HG03520 (cell line): ENCODE measurements around the gene PFKFB1.

Experiments used
- ATAC-seq: cut with Tn5 transposase; IDR thresholded peaks from one replicate; pipeline ENCODE4 v1.9.1; 2021; ENCODE audit warnings: mild to moderate bottlenecking, moderate library complexity; ENCODE audit not compliant: unreplicated experiment

The PFKFB1 gene

DNA sequence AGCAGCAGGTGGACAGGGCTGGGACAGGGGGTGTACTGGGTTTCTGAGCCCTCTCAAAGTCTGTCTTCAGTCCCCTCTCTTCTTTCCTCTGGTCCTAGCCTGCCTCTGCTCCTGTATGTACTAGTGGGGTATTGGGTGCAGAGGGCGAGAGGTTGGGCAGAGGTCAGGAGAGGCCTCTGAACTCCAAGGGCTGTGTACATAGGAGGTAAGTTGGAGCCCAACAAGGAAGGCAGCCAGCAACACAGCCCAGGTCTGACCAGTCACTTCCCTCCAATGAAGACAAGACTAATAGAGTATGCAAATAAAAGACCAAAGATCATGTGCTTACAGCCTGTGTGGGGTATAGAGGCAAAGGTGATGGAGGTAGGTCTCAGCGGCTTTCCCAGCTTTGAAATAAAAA is at the start of gene PFKFB1:
PFKFB1 (minus strand) TSS at position 90 of the 400 bp plus-strand sequence. CDS start 181 bp downstream, outside the sequence.
- no peak for ATAC-seq

DNA sequence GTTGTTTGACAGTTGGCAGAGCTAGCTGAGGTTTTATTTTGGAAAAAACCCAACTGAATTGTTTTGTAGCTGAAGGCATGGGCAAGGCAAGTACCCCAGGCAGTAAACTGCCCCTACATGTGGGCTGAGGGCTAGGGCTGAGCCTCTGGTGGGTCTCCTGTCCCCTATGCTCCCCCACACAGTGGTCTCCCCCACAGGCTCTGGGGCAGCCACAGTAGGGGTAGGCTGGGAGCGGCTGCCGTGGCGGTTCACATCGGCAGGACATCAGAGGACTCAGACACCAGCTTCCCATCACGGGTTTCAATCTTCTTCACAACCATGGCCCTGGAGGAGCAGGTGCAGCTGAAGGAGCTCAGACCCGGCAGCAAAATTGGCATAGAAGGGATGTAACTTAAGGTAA is 47.5 kb upstream of the PFKFB1 start:
- ATAC-seq = no peak

DNA sequence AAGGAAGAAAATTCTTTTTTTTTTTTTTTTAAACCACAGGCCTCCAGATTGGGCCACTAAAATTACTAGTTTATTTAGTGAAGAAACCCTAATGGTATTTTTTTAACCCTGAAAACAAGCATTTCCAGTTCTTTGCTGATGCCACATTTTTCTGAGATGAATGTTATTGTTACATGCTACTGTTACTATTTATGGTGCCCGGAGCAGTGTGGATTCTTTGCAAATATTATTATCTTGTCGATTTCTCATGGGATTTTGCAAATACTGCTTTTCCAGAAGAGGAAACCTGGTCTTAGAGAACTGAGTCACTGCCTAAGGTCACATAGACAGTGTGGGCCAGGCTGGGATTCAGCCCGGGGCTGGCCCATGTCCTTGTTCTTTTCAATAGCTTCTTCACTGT is 45.5 kb upstream of the PFKFB1 start:
- ATAC-seq = no peak

DNA sequence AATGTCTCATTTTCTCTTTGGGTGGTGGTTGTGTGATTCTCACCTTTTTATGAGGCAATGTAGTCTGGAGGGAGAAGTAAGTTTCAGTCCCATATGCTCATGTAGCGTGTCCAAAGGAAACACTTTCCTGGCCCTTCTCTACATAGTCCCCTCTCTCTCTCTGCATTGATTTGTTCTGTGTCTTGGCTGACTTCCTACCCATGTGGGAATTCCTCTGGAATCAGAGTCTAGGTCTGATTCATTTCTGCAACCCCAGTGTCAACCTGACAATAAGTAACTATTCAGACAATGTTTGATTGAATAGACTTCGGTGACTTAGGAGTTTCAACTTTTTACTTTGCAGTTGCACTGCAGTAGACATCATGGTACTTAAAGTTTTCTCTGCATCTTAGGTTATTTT is 39.4 kb upstream of the PFKFB1 start:
- no peak for ATAC-seq

DNA sequence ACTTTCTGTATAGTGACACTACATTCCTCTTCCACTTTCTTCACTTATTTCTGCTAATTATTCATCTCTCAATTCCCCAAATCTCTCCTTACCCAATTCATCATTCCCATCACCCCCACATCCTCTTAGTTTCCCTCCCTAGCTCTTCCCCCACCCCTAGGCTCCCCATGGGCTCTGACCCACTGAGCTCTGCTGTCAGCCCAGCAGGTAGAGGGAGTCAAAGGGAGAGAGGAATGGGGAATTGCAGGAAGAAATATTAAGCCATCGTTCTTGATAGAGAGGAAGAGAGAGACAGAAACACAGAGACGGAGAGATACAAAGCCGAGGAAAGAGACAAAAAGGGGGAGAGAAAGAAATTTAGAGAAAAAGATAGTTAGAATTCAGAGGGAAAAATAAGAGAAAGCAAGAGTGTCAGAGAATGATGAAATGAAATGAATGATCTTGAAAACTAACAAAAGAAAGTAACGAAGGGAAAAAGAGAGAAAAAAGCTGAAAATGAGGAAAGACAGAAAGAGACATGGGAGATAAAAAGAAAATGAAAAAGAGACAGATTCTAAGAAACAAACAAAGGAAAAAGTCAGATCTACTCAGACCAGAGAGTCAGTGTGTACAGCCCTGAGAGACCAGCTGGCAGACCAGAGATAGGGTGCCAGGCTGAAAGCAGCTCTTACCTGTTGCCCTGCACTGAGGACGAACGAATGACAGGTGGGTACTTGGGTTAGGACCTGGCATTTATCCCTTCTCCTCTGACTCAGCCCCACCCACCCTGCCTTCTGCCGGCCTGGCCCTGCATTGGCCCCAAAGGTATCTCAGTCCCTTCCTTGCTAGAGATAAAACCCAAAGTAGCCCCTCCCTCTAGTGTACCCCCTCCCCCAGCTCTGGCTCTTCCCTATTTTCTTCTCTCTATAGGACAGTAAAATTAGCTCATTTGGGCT is 36.5 kb upstream of the PFKFB1 start, which contains the start of gene ALAS2:
ALAS2 (minus strand) TSS at position 707 of the 935 bp plus-strand sequence. CDS start 4,977 bp downstream, outside the sequence.
- no peak for ATAC-seq

DNA sequence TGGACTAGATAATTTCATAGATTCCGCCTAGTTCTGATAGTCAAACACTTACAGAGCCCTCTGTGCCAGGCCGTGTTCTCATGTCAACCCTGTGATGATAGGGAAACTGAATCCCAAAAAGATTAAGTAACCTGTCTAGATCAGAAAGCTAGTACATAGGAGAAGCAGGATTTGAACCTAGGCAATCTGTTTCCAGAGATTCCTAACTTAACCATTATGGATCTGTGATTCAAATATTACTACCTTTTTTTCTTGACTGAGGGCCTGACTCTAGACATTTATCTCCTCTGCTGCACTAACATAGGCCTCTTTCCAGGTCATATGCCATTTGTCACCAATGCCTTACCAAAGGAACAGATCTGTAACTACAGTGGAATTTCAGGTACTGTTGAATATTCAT is 35.3 kb upstream of the PFKFB1 start:
- no peak for ATAC-seq

DNA sequence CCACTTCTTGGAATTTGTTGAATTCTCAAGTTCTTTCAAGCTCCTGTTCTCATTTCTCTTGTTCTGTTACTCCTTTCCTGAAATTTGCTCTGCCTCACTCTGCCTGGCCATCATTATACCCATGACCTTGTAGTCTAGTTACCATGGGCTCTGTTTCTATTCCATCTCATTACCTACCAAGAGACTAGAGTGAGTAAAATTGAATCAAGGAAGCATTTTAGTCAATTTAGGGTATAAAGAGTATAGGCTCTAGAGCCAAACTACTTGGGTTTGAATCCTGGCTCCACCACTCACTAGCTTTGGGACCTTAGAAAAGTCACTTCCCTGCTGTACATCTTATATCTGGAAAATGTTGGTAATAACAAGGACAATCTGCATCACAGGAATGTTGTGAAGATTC is 34.6 kb upstream of the PFKFB1 start:
- ATAC-seq = no peak

DNA sequence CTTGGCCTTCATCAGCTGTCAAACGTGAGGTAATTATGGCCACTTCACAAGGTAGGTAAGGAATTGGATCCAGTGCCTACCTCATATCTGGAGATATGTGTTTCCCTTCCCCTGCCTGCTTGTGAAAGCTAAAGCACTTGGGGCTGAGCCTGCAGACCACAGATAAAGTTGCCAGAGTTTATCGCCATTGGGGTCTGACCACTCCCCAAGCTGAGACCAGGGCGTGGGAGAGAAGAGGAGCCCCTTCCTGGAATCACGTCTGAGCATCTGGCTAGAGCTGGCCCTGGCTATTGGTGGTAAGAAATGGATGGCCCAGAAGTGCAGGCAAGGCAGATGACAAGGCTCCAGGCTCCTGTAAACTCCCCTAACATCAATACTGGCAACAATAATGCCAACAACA is 34.1 kb upstream of the PFKFB1 start:
- no peak for ATAC-seq

DNA sequence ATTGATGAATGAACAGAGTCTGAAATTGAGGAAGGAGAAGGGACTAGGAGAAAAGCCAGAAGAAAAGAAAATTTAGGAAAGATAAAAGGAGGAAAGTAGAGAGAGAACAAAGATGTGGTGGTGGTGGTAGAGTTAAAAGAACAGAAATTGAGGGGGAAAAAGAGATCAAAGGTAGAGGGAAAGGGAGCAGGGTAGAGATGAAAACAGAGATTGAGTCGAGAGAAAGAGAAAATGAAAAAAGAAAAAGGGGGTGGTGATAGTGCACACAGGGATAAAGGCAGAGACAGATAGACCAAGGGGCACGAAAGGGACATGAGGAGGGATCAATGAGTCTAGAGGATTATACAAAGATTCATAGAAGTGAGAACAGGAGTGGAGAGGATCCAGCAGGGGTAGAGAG is 32.9 kb upstream of the PFKFB1 start:
- no peak for ATAC-seq

DNA sequence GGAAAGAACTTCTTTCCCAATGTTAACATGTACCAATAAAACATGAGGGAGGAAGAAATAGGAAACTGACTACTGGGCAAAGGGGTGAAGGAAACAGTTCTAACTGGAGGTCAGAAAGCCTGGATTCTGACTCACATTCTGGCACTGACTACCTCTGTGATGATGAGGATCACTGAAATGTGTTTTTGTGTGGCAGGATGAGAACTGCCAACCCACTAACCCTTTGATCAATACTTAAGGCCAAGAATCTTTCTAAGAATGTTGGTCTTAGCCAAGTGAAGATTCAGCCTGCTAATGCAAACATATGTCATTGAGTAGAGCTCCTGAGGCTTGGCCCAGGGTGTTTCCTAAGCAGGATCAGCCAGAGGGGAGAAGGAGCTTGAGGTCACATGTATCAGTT is 32.2 kb upstream of the PFKFB1 start:
- ATAC-seq = no peak

DNA sequence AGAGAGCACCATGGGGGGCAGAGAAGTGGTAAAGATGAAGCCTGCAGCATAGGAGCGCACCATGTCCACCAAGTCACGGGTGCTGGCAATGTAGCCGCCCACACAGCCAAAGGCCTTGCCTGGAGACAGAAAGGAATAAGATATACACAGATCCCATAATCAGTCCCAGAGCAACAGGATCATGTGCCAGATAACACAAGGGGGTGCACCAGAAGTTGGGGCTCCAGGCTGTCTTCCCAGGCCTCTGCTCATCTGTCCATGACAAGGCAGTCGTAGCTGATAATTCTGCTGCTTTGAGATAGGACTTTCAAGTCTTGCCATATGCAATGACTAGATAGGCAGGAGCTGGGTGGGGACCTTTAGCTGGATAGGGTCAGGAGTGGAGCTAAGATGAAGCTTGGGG is 20.9 kb upstream of the PFKFB1 start:
- no peak for ATAC-seq

DNA sequence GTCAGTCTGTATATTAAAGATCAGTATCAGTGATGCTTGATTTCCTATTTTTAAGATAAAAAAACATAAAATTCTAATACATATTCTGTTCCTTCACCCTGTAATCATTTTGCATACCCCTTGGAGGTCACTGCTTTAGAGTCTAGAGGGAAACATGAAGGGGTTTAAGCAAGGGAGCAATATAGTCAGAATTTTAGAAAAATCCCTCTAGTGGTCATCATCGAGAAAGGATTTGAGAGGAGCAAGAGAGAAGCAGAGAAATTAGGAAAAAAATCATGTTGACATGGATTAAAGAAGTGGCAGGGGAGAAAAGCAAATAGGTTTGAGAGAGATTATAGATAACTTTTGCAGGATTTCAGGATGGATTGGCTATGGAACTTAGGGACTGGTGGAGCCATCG is 17.3 kb upstream of the PFKFB1 start:
- ATAC-seq = no peak

DNA sequence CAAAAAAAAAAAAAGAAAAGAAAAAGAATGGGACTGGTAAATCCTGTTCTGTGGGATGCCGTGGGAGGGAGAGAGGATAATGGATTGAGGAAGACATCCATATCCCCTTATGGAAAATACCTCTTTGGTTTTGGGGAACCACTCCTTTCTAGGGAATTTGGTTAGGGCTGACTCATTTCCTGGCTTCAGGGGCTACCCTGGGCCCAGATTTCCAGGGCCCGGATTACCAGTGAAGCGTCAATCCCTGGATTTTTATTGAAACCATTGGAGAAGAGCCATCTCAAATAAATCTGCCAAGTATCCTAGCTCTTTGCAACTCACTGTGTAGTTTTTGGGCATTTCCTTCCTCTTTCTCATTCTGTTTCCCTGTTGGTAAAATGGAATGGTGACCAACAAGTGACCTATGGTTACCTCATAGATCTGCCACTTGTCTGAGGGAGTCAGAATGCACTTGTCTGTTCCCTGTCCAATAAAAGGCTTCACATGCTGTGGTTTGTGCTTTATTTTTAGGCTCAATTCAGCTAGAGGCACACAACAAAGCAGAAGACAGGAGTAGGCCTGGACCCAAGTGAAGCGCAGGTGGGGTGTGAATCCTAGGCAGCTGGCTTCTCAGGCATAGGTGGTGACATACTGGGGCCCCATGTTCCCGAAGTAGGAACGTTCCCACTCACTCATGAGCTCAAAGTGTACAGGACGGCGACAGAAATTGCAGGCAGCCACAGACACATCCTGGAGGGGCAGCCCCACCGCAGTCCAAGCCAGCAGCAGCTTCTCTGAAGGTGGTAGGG is 14.8 kb upstream of the PFKFB1 start:
- ATAC-seq = no peak

DNA sequence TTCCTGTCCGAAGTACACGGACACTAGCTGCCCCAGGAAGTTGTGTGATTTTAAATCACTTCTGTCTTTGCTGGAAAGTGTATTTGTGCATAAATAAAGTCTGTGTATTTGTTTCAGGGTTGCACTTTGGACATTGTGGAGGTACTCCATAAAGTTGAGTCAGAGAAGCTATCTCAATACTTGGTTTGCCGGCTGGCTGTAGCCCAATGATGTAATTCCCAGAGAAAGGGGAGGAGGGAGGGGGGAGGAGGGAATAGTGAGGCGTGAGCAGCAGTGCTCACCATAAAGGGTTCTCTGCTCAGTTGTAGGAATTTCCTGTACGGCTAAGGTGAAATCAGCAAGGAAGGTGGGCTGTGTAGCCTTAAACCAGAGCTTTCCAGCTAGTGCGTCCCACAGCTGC is 13.7 kb upstream of the PFKFB1 start:
- ATAC-seq = no peak

DNA sequence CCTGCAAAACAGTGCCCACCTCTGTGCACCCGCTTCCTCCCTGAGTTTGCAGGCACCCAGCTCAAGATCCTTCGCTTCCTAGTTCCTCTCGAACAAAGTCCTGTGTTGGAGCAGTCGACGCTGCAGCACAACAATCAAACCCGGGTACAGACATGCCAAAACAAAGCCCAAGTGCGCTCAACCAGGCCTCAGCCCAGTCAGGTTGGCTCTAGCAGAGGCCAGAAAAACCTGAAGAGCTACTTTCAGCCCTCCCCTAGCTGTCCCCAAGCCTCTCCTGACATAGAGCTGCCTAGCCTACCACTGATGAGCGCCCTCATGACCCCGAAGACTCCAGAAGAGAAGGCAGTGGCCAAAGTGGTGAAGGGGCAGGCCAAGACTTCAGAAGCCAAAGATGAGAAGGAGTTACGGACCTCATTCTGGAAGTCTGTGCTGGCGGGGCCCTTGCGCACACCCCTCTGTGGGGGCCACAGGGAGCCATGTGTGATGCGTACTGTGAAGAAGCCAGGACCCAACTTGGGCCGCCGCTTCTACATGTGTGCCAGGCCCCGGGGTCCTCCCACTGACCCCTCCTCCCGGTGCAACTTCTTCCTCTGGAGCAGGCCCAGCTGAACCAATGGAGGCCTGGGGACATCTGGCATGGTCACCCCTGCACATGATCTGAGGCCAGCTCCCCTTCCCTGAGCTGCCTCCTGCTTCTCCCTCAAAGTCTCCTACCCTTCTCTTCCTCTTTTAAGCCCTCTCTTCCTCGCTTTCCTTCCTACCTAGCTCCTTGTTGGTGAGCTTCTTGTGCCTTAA is 13.0 kb upstream of the PFKFB1 start:
- ATAC-seq = no peak

DNA sequence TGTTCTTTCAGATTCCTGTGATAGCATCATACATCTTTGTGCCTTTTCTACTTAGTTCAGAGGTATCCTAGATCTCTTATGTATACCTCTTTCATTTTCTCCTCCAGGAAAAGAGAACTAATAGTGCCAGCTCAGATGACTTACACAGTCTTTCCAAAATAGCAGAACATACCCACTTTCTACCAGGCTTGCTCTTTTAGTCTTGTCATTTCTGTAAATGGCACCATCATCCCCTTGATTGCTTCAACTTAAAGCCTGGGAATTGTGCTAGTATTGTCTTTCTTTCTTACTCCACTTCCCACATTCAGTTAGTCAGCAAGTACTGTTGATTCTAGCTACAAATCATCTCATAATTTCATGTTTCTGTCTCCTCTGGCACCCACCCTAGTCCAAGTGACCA is 11.3 kb upstream of the PFKFB1 start:
- ATAC-seq = no peak

DNA sequence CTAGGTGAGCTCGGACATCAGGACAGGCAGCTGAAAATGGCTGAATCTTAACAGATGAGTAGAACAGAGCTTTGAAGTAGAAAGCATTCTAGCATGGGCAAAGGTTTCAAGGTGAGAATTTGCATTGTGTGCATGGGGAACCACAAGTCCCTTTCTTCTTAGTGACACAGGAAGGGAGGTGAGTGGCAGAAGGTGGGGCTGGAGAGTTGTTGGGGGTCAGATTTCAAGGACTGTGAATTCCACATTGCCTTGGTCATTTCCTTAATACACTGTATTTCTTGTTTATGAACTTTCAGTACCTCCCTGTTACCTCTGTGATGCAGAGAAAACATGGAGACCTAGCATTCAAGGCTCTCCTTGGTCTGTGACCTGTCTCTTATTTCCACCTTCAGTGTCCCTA is 10.2 kb upstream of the PFKFB1 start:
- no peak for ATAC-seq

DNA sequence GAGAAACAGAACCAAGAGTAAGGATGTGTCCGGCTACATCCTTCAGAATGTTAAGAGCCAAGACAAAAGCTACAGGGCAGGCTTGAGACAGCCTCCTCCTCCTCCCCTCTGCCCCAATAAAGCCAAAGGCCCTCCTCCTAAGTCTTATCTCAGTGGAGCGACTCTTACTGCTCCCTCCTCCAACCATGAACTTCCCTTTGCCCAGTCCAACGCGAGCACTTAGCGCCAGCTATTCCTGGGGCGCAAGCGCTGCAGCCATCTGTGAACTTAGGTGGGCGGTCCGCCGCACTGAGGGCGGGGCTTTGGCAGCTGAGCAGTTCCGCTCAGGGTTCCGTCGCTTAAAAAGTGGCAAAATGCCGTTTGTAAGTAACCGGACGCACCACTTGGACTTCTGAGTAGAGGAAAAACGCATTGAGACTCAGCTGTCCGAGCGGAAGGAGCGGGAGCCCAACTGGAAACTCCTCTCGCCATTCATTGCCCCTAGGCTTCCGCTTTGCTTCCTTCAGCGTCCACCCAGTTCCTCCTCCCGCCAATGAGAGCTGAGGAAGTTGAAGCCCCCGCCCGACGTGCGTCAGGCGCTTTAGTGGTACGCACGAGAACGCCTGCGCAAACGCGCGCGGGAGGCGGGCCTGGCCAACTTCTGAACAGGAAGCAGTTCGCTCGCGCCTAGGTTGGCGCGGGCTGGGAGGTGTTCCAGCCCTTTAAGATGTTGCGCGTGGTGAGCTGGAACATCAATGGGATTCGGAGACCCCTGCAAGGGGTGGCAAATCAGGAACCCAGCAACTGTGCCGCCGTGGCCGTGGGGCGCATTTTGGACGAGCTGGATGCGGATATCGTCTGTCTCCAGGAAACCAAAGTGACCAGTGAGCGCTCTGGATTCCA is 6.0 kb upstream of the PFKFB1 start, which contains the start of gene APEX2:
APEX2 (plus strand) TSS at position 647 of the 882 bp plus-strand sequence; CDS start at position 707, 60 bp downstream.
- ATAC-seq = peak; percentile 89

DNA sequence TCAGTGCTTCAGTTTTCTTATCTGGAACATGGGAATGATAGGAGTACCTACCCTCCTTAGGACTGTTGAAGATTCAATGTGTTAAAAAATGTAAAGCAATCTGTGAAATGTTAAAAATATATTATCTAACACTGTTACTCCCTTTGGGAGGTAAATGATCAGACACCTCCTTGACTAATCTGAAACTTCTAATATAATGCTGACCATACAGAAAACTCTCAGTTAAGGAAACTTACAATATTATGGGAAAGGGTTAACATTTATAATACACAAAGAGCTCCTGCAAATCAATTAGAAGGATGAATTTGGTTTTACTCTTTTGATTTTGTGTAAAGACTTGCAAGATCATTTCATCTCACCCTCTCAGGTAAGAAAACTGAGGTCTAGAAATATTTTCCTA is 1.6 kb upstream of the PFKFB1 start:
- ATAC-seq = no peak
